ENCODE data around the gene TMPRSS3.

Gene TMPRSS3

GRCh38 chr21:42435401-42435800 lies 39.5 kb upstream of the TMPRSS3 start:
- H3K23ac ChIP-seq (ENCODE audit: low read length in 2 of 2): no peak overlapping the region
- H2BK5ac ChIP-seq (ENCODE audit: low read depth, low read length, poor library complexity, severe bottlenecking): no peak overlapping the region
- no peak overlapping the region for H3K4ac ChIP-seq (ENCODE audit: low read depth in 1 of 2, low read length in 2 of 2)
- no peak overlapping the region for H3K4me2 ChIP-seq (ENCODE audit: low read length, poor library complexity, severe bottlenecking)
- no peaks in the 10 kb centered on the region for H3K79me1 ChIP-seq (replicated peaks; ENCODE audit: low read length, poor library complexity, severe bottlenecking)
- 67% methylated on average over 4 of the region's 4 CpGs for WGBS
- no peak overlapping the region for H3K9ac ChIP-seq (ENCODE audit: low read length)
- no peak overlapping the region for H3K18ac ChIP-seq (ENCODE audit: low read depth in 1 of 2, low read length in 2 of 2)
- H3K9me3 ChIP-seq (ENCODE audit: control insufficient read depth, low read length): peaks cover 10% of the 10 kb centered on the region
- peaks cover 3 to 14% of the 10 kb centered on the region in 2 experiments for H3K27me3 ChIP-seq (ENCODE audit: control insufficient read depth in 1 of 2, insufficient read depth in 1 of 2, low read length in 2 of 2)
- H4K8ac ChIP-seq (ENCODE audit: low read length): no peak overlapping the region
- no peak overlapping the region for H2AFZ ChIP-seq (ENCODE audit: low read depth, low read length)
- no peak overlapping the region for H3K27ac ChIP-seq (ENCODE audit: low read length, poor library complexity, severe bottlenecking)
- H3K14ac ChIP-seq (ENCODE audit: low read length in 2 of 2): no peak overlapping the region
- no peak overlapping the region for H3K4me3 ChIP-seq (ENCODE audit: insufficient read depth in 1 of 2, low read depth in 1 of 2, low read length in 2 of 2)
- no peak overlapping the region for H2BK12ac ChIP-seq (ENCODE audit: low read length in 2 of 2)
- no peak overlapping the region for H4K91ac ChIP-seq (ENCODE audit: low read length)
- no peak overlapping the region for H2BK15ac ChIP-seq (ENCODE audit: low read depth, poor library complexity, severe bottlenecking)
- no peak for DNase-seq
- H3K36me3 ChIP-seq (ENCODE audit: control insufficient read depth in 1 of 2, insufficient read depth in 2 of 2, low read depth in 1 of 2, low read length in 2 of 2): no peaks in the 10 kb centered on the region
- no peaks in the 10 kb centered on the region for H3K4me1 ChIP-seq (ENCODE audit: control insufficient read depth, insufficient read depth, low read depth, low read length)
- H2AK5ac ChIP-seq (ENCODE audit: low read length, severe bottlenecking): no peak overlapping the region
- H2BK120ac ChIP-seq (ENCODE audit: low read depth, low read length): no peak overlapping the region

- H4K8ac ChIP-seq (ENCODE audit: low read length): no peak overlapping the region
- peaks cover 5 to 14% of the 10 kb centered on the region in 2 experiments for H3K27me3 ChIP-seq (ENCODE audit: control insufficient read depth in 1 of 2, insufficient read depth in 1 of 2, low read length in 2 of 2)
- H2BK12ac ChIP-seq (ENCODE audit: low read length in 2 of 2): no peak overlapping the region
- WGBS: 71% methylated on average over 3 of the region's 3 CpGs
- H3K9ac ChIP-seq (ENCODE audit: low read length): no peak overlapping the region
- no peak overlapping the region for H2BK120ac ChIP-seq (ENCODE audit: low read depth, low read length)
- H2BK5ac ChIP-seq (ENCODE audit: low read depth, low read length, poor library complexity, severe bottlenecking): no peak overlapping the region
- H3K18ac ChIP-seq (ENCODE audit: low read depth in 1 of 2, low read length in 2 of 2): no peak overlapping the region
- H2AK5ac ChIP-seq (ENCODE audit: low read length, severe bottlenecking): no peak overlapping the region
- H3K9me3 ChIP-seq (ENCODE audit: control insufficient read depth, low read length): peaks cover 10% of the 10 kb centered on the region
- no peak overlapping the region for H3K14ac ChIP-seq (ENCODE audit: low read length in 2 of 2)
- H3K36me3 ChIP-seq (ENCODE audit: control insufficient read depth in 1 of 2, insufficient read depth in 2 of 2, low read depth in 1 of 2, low read length in 2 of 2): no peaks in the 10 kb centered on the region
- DNase-seq: no peak
- H2BK15ac ChIP-seq (ENCODE audit: low read depth, poor library complexity, severe bottlenecking): no peak overlapping the region
- H2AFZ ChIP-seq (ENCODE audit: low read depth, low read length): no peak overlapping the region
- no peak overlapping the region for H3K4me3 ChIP-seq (ENCODE audit: insufficient read depth in 1 of 2, low read depth in 1 of 2, low read length in 2 of 2)
- H3K79me1 ChIP-seq (replicated peaks; ENCODE audit: low read length, poor library complexity, severe bottlenecking): no peaks in the 10 kb centered on the region
- no peaks in the 10 kb centered on the region for H3K4me1 ChIP-seq (ENCODE audit: control insufficient read depth, insufficient read depth, low read depth, low read length)
- H3K23ac ChIP-seq (ENCODE audit: low read length in 2 of 2): no peak overlapping the region
- no peak overlapping the region for H3K4me2 ChIP-seq (ENCODE audit: low read length, poor library complexity, severe bottlenecking)
- H3K27ac ChIP-seq (ENCODE audit: low read length, poor library complexity, severe bottlenecking): no peak overlapping the region
- H3K4ac ChIP-seq (ENCODE audit: low read depth in 1 of 2, low read length in 2 of 2): no peak overlapping the region
- H4K91ac ChIP-seq (ENCODE audit: low read length): no peak overlapping the region
These were observed 39.0 kb upstream of the TMPRSS3 start for GRCh38 chr21:42434884-42435283.

DNA sequence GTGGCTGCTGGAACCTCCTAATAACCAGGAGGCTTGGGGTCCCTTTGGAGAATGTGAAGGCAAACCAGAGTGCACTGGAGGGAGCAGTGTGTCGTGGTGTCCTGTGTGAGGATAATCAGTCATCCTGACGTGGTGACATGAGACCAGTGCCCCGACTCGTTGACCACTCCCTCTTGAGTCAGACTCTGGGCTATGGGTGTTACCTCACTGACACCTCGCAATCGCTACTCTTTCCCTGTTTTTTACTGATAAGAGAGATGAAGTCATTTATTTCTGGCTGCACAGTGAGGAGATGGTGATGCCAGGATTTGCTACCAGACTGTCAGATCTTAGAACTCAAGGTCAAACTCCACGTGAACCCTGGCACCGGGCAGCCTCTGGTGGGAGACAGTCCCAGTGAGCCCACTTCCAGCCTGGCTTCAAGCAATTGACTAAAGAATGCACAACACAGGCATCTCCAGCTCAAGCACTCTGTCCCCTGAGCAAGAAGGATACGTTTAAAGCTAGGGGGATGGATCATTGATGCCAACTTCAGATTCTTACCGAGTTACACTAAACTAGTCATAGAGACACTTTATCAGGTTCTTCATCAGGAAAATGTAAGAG lies 38.2 kb upstream of the TMPRSS3 start:
- Histone ChIP-seq H3K27ac (ENCODE audit: low read length, poor library complexity, severe bottlenecking) (no peak overlapping the region), H3K14ac (ENCODE audit: low read length in 2 of 2) (no peak overlapping the region), H3K9ac (ENCODE audit: low read length) (no peak overlapping the region), H3K79me1 (replicated peaks; ENCODE audit: low read length, poor library complexity, severe bottlenecking) (no peaks in the 10 kb centered on the region), H2BK12ac (ENCODE audit: low read length in 2 of 2) (no peak overlapping the region), H3K18ac (ENCODE audit: low read depth in 1 of 2, low read length in 2 of 2) (no peak overlapping the region), H3K4ac (ENCODE audit: low read depth in 1 of 2, low read length in 2 of 2) (no peak overlapping the region), H3K4me1 (ENCODE audit: control insufficient read depth, insufficient read depth, low read depth, low read length) (no peaks in the 10 kb centered on the region), H3K27me3 (ENCODE audit: control insufficient read depth in 1 of 2, insufficient read depth in 1 of 2, low read length in 2 of 2) (peaks cover 10 to 19% of the 10 kb centered on the region in 2 experiments), H4K8ac (ENCODE audit: low read length) (no peak overlapping the region), H3K36me3 (ENCODE audit: control insufficient read depth in 1 of 2, insufficient read depth in 2 of 2, low read depth in 1 of 2, low read length in 2 of 2) (no peaks in the 10 kb centered on the region), H2AFZ (ENCODE audit: low read depth, low read length) (no peak overlapping the region), H3K9me3 (ENCODE audit: control insufficient read depth, low read length) (peaks cover 10% of the 10 kb centered on the region), H3K23ac (ENCODE audit: low read length in 2 of 2) (no peak overlapping the region), H4K91ac (ENCODE audit: low read length) (no peak overlapping the region), H2BK5ac (ENCODE audit: low read depth, low read length, poor library complexity, severe bottlenecking) (no peak overlapping the region), H3K4me3 (ENCODE audit: insufficient read depth in 1 of 2, low read depth in 1 of 2, low read length in 2 of 2) (no peak overlapping the region), H2BK15ac (ENCODE audit: low read depth, poor library complexity, severe bottlenecking) (no peak overlapping the region), H3K4me2 (ENCODE audit: low read length, poor library complexity, severe bottlenecking) (no peak overlapping the region), H2AK5ac (ENCODE audit: low read length, severe bottlenecking) (no peak overlapping the region), H2BK120ac (ENCODE audit: low read depth, low read length) (no peak overlapping the region)
- 83% methylated on average over 9 of the region's 10 CpGs for WGBS
- no peak for DNase-seq

- Histone ChIP-seq H2AK5ac (ENCODE audit: low read length, severe bottlenecking) (no peak overlapping the region), H3K23ac (ENCODE audit: low read length in 2 of 2) (no peak overlapping the region), H3K4ac (ENCODE audit: low read depth in 1 of 2, low read length in 2 of 2) (no peak overlapping the region), H3K27ac (ENCODE audit: low read length, poor library complexity, severe bottlenecking) (no peak overlapping the region), H3K9ac (ENCODE audit: low read length) (no peak overlapping the region), H3K18ac (ENCODE audit: low read depth in 1 of 2, low read length in 2 of 2) (no peak overlapping the region), H2BK5ac (ENCODE audit: low read depth, low read length, poor library complexity, severe bottlenecking) (no peak overlapping the region), H3K4me2 (ENCODE audit: low read length, poor library complexity, severe bottlenecking) (no peak overlapping the region), H3K14ac (ENCODE audit: low read length in 2 of 2) (no peak overlapping the region), H3K4me1 (ENCODE audit: control insufficient read depth, insufficient read depth, low read depth, low read length) (no peaks in the 10 kb centered on the region), H2BK120ac (ENCODE audit: low read depth, low read length) (no peak overlapping the region), H2BK15ac (ENCODE audit: low read depth, poor library complexity, severe bottlenecking) (no peak overlapping the region), H2BK12ac (ENCODE audit: low read length in 2 of 2) (no peak overlapping the region), H3K79me1 (replicated peaks; ENCODE audit: low read length, poor library complexity, severe bottlenecking) (no peaks in the 10 kb centered on the region), H3K4me3 (ENCODE audit: insufficient read depth in 1 of 2, low read depth in 1 of 2, low read length in 2 of 2) (no peak overlapping the region), H4K8ac (ENCODE audit: low read length) (no peak overlapping the region), H4K91ac (ENCODE audit: low read length) (no peak overlapping the region), H2AFZ (ENCODE audit: low read depth, low read length) (no peak overlapping the region), H3K27me3 (ENCODE audit: control insufficient read depth in 1 of 2, insufficient read depth in 1 of 2, low read length in 2 of 2) (peaks cover 19% of the 10 kb centered on the region in 2 experiments), H3K36me3 (ENCODE audit: control insufficient read depth in 1 of 2, insufficient read depth in 2 of 2, low read depth in 1 of 2, low read length in 2 of 2) (no peaks in the 10 kb centered on the region), H3K9me3 (ENCODE audit: control insufficient read depth, low read length) (peaks cover 10% of the 10 kb centered on the region)
- 91% methylated on average over 1 of the region's 1 CpG for WGBS
- no peak for DNase-seq
These were observed 36.8 kb upstream of the TMPRSS3 start for GRCh38 chr21:42432695-42433094.
